SHP77 treated with DMSO at 0.1 percent for 48 hours (cell line): Measurements from ENCODE around the gene MROH7.

Experiments
- DNase-seq: peaks from one replicate; lab custom pipeline; 2025; lab: John Stamatoyannopoulos, UW

Gene MROH7

DNA sequence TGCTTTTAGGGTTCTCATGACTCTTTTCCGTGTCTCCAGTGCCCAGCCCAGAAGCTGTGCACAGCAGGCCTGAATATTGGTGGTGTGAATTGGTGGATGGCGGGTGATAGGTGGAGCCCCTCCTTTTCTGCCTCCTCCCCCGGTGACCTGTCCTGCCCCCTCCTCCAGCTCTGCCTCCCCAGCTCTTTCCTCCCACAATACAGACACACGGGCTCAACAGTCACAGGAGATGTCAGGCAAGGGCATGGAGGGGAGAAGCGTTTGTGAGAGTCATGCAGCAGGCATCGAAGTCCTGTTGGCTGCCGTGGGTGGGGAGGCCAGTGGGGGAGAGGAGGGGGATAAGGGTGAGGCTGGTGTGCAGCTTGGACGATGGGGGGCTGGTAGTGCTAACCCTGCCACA is 56.8 kb downstream of the MROH7 start:
- no peak for DNase-seq

DNA sequence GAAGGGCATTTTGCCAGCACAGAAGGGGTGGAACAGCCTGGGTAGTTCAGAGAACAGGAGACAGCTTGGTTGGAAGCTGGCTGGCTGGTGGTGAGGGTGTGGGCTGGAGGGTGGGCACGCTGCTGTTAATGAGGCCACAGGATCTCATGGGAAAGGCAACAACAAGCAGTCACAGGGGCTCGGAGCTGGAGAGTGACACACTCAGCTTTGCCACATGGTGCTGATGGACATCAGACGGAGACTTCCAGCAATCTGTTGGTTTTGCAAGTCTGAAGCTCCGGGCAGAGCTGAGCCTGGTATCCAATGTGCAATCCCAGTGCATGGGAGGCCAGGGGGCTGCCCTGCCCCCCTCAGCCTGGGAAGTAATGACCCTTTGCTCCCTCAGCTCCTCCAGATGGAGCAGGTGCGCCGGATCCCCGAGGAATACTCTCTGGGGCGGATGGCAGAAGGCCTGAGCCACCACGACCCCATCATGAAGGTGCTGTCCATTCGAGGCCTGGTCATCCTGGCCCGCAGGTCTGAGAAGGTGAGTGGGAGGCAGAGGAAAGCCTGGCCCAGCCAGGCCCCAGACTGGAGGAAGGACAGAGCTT is 58.4 kb downstream of the MROH7 start:
- DNase-seq, result no peak

- no peak for DNase-seq
These were observed 59.5 kb downstream of the MROH7 start for GRCh38 chr1:54701066-54701465.

DNA sequence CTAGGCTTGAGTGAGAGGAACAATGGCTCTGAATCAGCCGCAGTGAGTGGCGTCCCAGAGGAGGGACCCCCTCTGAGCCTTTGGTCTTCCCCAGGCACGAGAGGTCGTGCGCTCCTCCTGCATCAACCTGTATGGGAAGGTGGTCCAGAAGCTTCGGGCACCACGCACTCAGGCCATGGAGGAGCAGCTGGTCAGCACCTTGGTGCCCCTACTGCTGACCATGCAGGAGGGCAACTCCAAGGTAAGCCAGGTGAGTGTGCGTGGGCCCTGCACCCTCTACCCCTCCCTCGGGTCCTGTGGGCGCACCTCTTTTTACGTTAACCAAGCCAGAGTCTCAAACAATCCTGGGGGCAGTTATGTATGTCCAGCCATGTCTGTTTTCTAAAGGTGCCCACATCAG is 60.4 kb downstream of the MROH7 start:
- no peak for DNase-seq

GRCh38 chr1:54703471-54703870 is 61.9 kb downstream of the MROH7 start:
- DNase-seq, result no peak

GRCh38 chr1:54705153-54705552 is 63.6 kb downstream of the MROH7 start:
- DNase-seq, result no peak

DNA sequence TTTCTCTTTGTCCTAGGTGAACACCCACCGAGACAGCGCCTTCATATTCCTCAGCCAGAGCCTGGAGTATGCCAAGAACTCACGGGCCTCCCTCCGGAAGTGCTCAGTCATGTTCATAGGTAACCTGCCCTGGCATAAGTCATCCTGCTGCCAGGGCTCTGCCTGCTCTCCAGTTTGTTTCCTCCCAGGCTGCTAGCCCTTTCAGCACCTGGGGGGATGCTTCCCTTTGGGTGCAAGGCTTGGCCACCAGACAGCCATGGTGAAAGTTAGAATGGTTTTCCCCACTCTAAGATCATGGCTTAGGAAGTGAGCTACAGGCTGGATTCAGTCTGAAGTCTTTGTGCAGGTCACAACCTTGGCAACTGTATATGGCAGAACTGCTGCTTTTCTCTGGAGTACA is 64.8 kb downstream of the MROH7 start:
- no peak for DNase-seq

GRCh38 chr1:54708385-54708784 is 66.8 kb downstream of the MROH7 start:
- no peak for DNase-seq

GRCh38 chr1:54709547-54710292 is 68.1 kb downstream of the MROH7 start:
- DNase-seq, result no peak

DNA sequence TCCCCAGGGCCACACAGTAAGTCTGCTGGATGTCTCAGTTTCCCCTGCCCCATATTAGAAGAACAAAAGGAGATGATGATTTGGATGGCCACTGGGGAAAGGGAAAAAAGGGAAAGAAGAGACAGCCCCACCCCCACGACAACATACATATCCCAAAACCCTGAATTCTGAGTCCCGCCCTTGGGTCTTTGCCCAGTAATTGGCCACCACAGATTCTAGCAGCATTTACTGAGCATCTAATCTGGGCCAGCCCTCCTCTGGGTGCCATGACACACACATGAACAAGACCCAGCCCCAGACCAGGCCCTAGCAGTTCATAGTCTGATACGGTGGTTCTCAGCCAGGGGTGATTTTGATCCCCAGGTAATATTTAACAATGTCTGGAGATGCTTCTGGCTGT is 68.8 kb downstream of the MROH7 start:
- no peak for DNase-seq

DNA sequence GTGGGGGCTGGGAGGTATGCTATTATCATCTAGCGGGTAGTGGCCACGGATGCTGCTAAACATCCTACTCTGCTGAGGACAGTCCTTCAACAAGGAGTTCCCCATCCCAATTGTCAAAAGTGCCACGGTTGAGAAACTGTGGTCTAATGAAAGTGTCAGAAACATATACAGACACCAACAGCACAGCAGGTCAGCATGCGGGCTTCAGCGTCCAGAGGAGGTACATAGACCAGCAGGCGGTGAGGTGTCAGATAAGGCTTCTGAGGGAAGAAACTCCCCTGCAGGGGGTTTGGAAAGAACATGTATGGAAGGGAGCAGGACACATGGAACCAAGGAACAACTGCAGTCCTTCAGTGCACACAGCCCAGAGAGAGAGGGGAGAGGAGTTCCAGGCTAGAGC is 69.3 kb downstream of the MROH7 start:
- no peak for DNase-seq

GRCh38 chr1:54711536-54711935 is 70.0 kb downstream of the MROH7 start:
- DNase-seq, result no peak

DNA sequence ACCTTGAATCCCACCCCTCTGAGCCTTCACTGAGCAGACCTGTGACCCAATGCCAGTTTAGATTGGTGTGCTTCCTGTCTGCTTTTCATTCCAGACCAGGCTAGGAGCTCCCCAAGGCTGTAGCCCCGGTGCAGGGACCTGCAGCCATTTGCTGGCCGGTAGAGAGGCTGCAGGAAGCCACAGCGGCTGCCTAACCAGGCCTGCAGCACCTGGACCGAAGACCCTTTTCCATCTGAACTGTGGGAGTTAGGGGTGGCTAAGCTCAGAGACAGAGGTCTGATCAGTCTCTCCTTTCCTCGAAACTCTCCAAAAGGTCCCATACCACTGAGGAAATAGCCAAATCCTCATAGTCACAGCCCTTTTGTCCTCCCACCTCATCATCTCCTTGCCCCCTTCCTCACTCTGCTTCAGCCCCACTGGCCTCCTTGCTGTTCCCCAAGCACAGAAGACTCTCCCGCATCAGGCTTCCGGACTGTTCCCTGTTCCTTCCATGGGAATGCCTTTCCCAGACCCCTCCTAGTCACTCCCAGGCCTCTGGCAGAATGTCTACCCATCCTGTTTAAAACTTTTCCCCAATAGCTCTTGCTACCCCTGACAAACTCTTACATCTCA is 73.4 kb downstream of the MROH7 start:
- DNase-seq, result no peak

DNA sequence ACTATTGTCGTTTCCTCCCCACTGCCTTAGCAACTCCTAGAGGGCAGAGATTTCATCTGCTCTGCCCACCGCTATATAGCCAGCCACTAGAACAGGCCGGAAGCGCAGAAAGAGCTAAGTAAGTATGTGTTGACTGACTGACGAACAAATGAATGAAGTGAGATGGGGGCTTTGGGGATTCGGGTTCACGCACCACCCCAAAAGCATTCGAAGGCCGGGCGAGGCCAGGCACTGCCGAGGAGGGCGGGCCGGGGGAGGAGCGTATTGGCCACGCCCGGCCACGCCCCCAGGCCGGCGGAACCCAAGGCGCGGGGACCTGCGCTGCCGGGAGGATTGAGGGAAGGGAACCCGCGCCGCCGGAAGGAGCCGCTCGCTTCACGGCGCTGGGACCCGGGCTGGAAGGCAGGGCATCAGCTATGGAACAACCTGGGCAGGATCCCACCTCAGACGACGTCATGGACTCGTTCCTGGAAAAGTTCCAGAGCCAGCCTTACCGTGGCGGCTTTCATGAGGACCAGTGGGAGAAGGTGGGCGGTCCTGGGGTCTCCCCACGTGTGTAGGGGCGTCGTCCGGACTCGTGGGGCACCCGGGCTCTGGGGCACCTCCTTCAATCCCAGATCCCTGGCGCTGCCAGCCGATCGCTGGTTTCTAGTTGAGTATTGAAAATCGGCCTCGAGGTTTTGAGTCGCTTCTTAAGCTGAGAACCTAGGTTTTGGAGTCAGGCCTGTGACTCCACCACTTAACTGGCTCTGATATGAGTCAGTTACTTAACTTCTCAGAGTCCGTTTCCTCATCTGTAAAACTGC is 74.1 kb downstream of the MROH7 start, which contains the start of gene TTC4:
TTC4 (plus strand) TSS at position 369 of the 806 bp plus-strand sequence; CDS start at position 417, 48 bp downstream.
- peak; percentile 45 for DNase-seq

- no peak for DNase-seq
These were observed 74.9 kb downstream of the MROH7 start for GRCh38 chr1:54716299-54717047.

GRCh38 chr1:54721719-54722118 is 80.1 kb downstream of the MROH7 start:
- no peak for DNase-seq

DNA sequence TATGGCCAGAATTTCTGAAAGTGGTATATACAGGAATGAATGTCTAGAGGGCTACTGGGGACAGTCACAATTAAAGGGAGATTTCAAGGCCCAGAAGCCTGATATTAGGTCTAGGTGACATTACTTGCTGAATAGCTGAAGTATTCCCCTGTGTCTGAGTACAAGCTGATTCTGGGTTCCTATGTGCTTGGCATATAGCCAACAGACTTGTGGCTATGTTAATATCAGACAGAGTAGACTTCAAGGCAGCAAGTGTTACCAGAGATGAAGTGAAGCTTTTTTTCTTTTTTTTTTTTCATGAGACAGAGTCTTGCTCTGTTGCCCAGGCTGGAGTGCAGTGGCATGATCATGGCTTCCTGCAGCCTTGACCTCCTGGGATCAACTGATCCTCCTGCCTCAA is 82.4 kb downstream of the MROH7 start:
- DNase-seq, result no peak

- DNase-seq, result no peak
These were observed 83.2 kb downstream of the MROH7 start for GRCh38 chr1:54724771-54725170.

DNA sequence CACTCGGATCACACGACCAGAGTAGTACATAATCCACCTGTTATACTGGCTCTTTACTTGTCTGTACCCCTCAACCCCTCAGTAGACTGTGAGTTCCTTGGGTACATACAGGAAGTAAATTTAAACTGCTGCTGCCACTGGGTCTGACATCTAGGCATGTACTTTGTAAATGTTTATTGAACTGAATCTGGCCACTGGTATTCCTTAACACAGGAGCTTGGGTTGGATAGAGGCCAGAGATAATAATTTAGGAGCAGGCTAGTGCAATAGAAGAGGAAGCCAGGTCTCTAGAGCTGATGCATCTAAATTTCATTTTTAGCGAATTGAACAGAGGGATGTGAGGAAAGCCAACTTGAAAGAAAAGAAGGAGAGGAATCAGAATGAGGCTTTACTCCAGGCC is 86.4 kb downstream of the MROH7 start:
- no peak for DNase-seq

- no peak for DNase-seq
These were observed 95.1 kb downstream of the MROH7 start for GRCh38 chr1:54736685-54737084.

GRCh38 chr1:54738244-54738643 is 96.7 kb downstream of the MROH7 start:
- no peak for DNase-seq

DNA sequence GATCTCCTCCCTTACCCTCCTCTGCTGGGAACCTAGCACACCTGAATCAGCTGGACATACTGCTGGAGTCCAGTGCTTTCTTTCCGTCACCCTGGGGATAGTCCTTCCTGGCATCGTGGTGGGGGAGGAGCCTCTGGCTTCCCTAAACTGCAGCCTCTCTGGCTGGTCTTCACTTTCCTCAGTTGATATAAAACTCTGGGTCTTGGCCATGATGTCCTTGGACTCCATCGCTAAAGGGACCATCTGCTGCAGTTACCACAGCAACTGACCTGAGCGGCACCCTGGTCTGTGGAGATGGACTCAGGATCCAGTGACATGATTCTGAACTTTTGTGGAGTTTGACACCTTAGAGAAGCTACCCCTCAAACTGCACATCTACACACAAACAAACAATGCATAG is 99.9 kb downstream of the MROH7 start:
- no peak for DNase-seq
